GM19395 (cell line): ENCODE data around the gene PCP2.
A peak's percentile ranks its signal among the peaks of the same experiment; 100 is the strongest.

Experiments used
- ATAC-seq: cut with Tn5 transposase; IDR thresholded peaks from one replicate; pipeline ENCODE4 v1.9.1; 2021; ENCODE audit warnings: mild to moderate bottlenecking, moderate library complexity; ENCODE audit not compliant: unreplicated experiment

PCP2 gene

GRCh38 chr19:7633698-7634097 is at the start of gene PCP2:
TSS of gene PCP2 (minus strand) at chr19:7633719. CDS start at chr19:7633457, 262 bp downstream.
- ATAC-seq: no peak

- no peak for ATAC-seq
Observed at GRCh38 chr19:7682175-7682855, 48.8 kb upstream of the PCP2 start.

GRCh38 chr19:7681340-7682174 is 48.0 kb upstream of the PCP2 start:
- no peak for ATAC-seq

GRCh38 chr19:7680606-7681339 is 47.3 kb upstream of the PCP2 start, which contains the start of gene TRAPPC5:
TSS of gene TRAPPC5 (plus strand) at chr19:7680833. CDS start at chr19:7682254, 1,421 bp downstream.
- ATAC-seq: peak; percentile 48

- ATAC-seq: peak; percentile 6
Observed at GRCh38 chr19:7679771-7680605, 46.5 kb upstream of the PCP2 start.

GRCh38 chr19:7678971-7679751 is 45.6 kb upstream of the PCP2 start:
- ATAC-seq: no peak

GRCh38 chr19:7677669-7678311 is 44.3 kb upstream of the PCP2 start:
- no peak for ATAC-seq

- ATAC-seq: no peak
Observed at GRCh38 chr19:7676854-7677253, 43.3 kb upstream of the PCP2 start, which contains the start of gene MCEMP1. TSS of gene MCEMP1 (plus strand) at chr19:7677090. CDS start at chr19:7677121, 31 bp downstream.

- ATAC-seq: no peak
Observed at GRCh38 chr19:7676376-7676775, 42.9 kb upstream of the PCP2 start.

- no peak for ATAC-seq
Observed at GRCh38 chr19:7674010-7675005, 40.8 kb upstream of the PCP2 start.

GRCh38 chr19:7672522-7672921 is 39.0 kb upstream of the PCP2 start:
- ATAC-seq: no peak

GRCh38 chr19:7670790-7671189 is 37.3 kb upstream of the PCP2 start:
- no peak for ATAC-seq

GRCh38 chr19:7670150-7670783 is 36.7 kb upstream of the PCP2 start:
- ATAC-seq: no peak

GRCh38 chr19:7669641-7670040 is 36.1 kb upstream of the PCP2 start:
- no peak for ATAC-seq

- no peak for ATAC-seq
Observed at GRCh38 chr19:7668842-7669241, 35.3 kb upstream of the PCP2 start, which contains the start of gene RETN. TSS of gene RETN (plus strand) at chr19:7669049. CDS start at chr19:7669327, 278 bp downstream.

- ATAC-seq: no peak
Observed at GRCh38 chr19:7665076-7665475, 31.6 kb upstream of the PCP2 start.

- no peak for ATAC-seq
Observed at GRCh38 chr19:7663706-7664105, 30.2 kb upstream of the PCP2 start.
